ENCODE measurements around the gene P2RX7.

P2RX7 gene

GRCh38 chr12:121115530-121115929, 17.1 kb upstream of the P2RX7 start:
- ChIA-PET POLR2A (no interaction called here), CTCF (interaction anchor here (1.7 to 7.4 kb wide), 5 partner anchors 11 to 110 kb away, joined by 4 to 64 read pairs (median 5); no protein-coding TSS in a partner anchor)
- no peaks in the 10 kb centered on the region for H3K36me3 ChIP-seq (ENCODE audit: control insufficient read depth in 4 of 4, insufficient read depth in 4 of 4, low read length in 3 of 4)
- H3K27me3 ChIP-seq (replicated peaks in 2 of 5; ENCODE audit: control insufficient read depth in 4 of 5, insufficient read depth in 5 of 5, low read length in 4 of 5), result no peaks in the 10 kb centered on the region
- H3K4me3 ChIP-seq (ENCODE audit: control insufficient read depth in 1 of 7, extremely low read depth in 1 of 7, insufficient read depth in 4 of 7, low read depth in 2 of 7, low read length in 6 of 7), result no peak overlapping the region
- no peaks in the 10 kb centered on the region for H3K9me3 ChIP-seq (ENCODE audit: control extremely low read depth in 1 of 5, control insufficient read depth in 4 of 5, insufficient read depth in 2 of 5, low read depth in 1 of 5, low read length in 4 of 5)
- no peak for DNase-seq
- peaks cover 0 to 17% (median 14%) of the 10 kb centered on the region in 4 experiments for H3K4me1 ChIP-seq (ENCODE audit: control extremely low read depth in 1 of 4, control insufficient read depth in 4 of 4, insufficient read depth in 4 of 4, low read length in 3 of 4)
- no peak overlapping the region for H3K27ac ChIP-seq (ENCODE audit: insufficient read depth in 1 of 2, low read depth in 1 of 2, low read length in 2 of 2, poor library complexity in 1 of 2, severe bottlenecking in 2 of 2)
- WGBS (ENCODE audit: insufficient coverage), result 100% methylated on average over 2 of the region's 4 CpGs

GRCh38 chr12:121116318-121117225, 16.1 kb upstream of the P2RX7 start:
- no peaks in the 10 kb centered on the region for H3K27me3 ChIP-seq (replicated peaks in 2 of 5; ENCODE audit: control insufficient read depth in 4 of 5, insufficient read depth in 5 of 5, low read length in 4 of 5)
- no peak overlapping the region for H3K4me3 ChIP-seq (ENCODE audit: control insufficient read depth in 1 of 7, extremely low read depth in 1 of 7, insufficient read depth in 4 of 7, low read depth in 2 of 7, low read length in 6 of 7)
- H3K36me3 ChIP-seq (ENCODE audit: control insufficient read depth in 4 of 4, insufficient read depth in 4 of 4, low read length in 3 of 4), result no peaks in the 10 kb centered on the region
- 94% methylated on average over 4 of the region's 4 CpGs for WGBS (ENCODE audit: insufficient coverage)
- H3K4me1 ChIP-seq (ENCODE audit: control extremely low read depth in 1 of 4, control insufficient read depth in 4 of 4, insufficient read depth in 4 of 4, low read length in 3 of 4), result peaks cover 0 to 18% (median 15%) of the 10 kb centered on the region in 4 experiments
- no peak for DNase-seq
- ChIA-PET CTCF (interaction anchor here (0.8 to 2.7 kb wide), 5 partner anchors 9 to 111 kb away, joined by 3 to 9 read pairs (median 4); no protein-coding TSS in a partner anchor), POLR2A (no interaction called here)
- H3K27ac ChIP-seq (ENCODE audit: insufficient read depth in 1 of 2, low read depth in 1 of 2, low read length in 2 of 2, poor library complexity in 1 of 2, severe bottlenecking in 2 of 2), result no peak overlapping the region
- H3K9me3 ChIP-seq (ENCODE audit: control extremely low read depth in 1 of 5, control insufficient read depth in 4 of 5, insufficient read depth in 2 of 5, low read depth in 1 of 5, low read length in 4 of 5), result no peaks in the 10 kb centered on the region

GRCh38 chr12:121117226-121117777, 15.4 kb upstream of the P2RX7 start:
- Histone ChIP-seq H3K36me3 (ENCODE audit: control insufficient read depth in 4 of 4, insufficient read depth in 4 of 4, low read length in 3 of 4) (no peaks in the 10 kb centered on the region), H3K27ac (ENCODE audit: insufficient read depth in 1 of 2, low read depth in 1 of 2, low read length in 2 of 2, poor library complexity in 1 of 2, severe bottlenecking in 2 of 2) (no peak overlapping the region), H3K9me3 (ENCODE audit: control extremely low read depth in 1 of 5, control insufficient read depth in 4 of 5, insufficient read depth in 2 of 5, low read depth in 1 of 5, low read length in 4 of 5) (no peaks in the 10 kb centered on the region), H3K4me1 (ENCODE audit: control extremely low read depth in 1 of 4, control insufficient read depth in 4 of 4, insufficient read depth in 4 of 4, low read length in 3 of 4) (peaks cover 0 to 18% (median 15%) of the 10 kb centered on the region in 4 experiments), H3K4me3 (ENCODE audit: control insufficient read depth in 1 of 7, extremely low read depth in 1 of 7, insufficient read depth in 4 of 7, low read depth in 2 of 7, low read length in 6 of 7) (no peak overlapping the region), H3K27me3 (replicated peaks in 2 of 5; ENCODE audit: control insufficient read depth in 4 of 5, insufficient read depth in 5 of 5, low read length in 4 of 5) (no peaks in the 10 kb centered on the region)
- WGBS (ENCODE audit: insufficient coverage), result 96% methylated on average over 4 of the region's 4 CpGs
- ChIA-PET POLR2A (no interaction called here), CTCF (interaction anchor here (1.0 to 2.7 kb wide), 4 partner anchors 8 to 88 kb away, joined by 3 to 9 read pairs (median 5); no protein-coding TSS in a partner anchor)
- DNase-seq, result no peak

- DNase-seq, result peak in 2 of 3 donors; percentile 47 to 62
- H3K36me3 ChIP-seq (ENCODE audit: control insufficient read depth in 4 of 4, insufficient read depth in 4 of 4, low read length in 3 of 4), result no peaks in the 10 kb centered on the region
- peaks cover 0 to 6% (median 3%) of the 10 kb centered on the region in 4 experiments for H3K4me1 ChIP-seq (ENCODE audit: control extremely low read depth in 1 of 4, control insufficient read depth in 4 of 4, insufficient read depth in 4 of 4, low read length in 3 of 4)
- CTCF ChIA-PET, result interaction anchor here (0.6 to 1.0 kb wide), 3 partner anchors 9 to 59 kb away, joined by 3 to 4 read pairs (median 3); no protein-coding TSS in a partner anchor
- POLR2A ChIA-PET, result no interaction called here
- no peaks in the 10 kb centered on the region for H3K27me3 ChIP-seq (replicated peaks in 2 of 5; ENCODE audit: control insufficient read depth in 4 of 5, insufficient read depth in 5 of 5, low read length in 4 of 5)
- H3K4me3 ChIP-seq (ENCODE audit: control insufficient read depth in 1 of 7, extremely low read depth in 1 of 7, insufficient read depth in 4 of 7, low read depth in 2 of 7, low read length in 6 of 7), result no peak overlapping the region
- no peak overlapping the region for H3K27ac ChIP-seq (ENCODE audit: insufficient read depth in 1 of 2, low read depth in 1 of 2, low read length in 2 of 2, poor library complexity in 1 of 2, severe bottlenecking in 2 of 2)
- H3K9me3 ChIP-seq (ENCODE audit: control extremely low read depth in 1 of 5, control insufficient read depth in 4 of 5, insufficient read depth in 2 of 5, low read depth in 1 of 5, low read length in 4 of 5), result no peaks in the 10 kb centered on the region
- 83% methylated on average over 2 of the region's 6 CpGs for WGBS (ENCODE audit: insufficient coverage)
Observed at GRCh38 chr12:121120323-121120722, 12.4 kb upstream of the P2RX7 start.

GRCh38 chr12:121120989-121121755, 11.5 kb upstream of the P2RX7 start:
- Histone ChIP-seq H3K4me3 (ENCODE audit: control insufficient read depth in 1 of 7, extremely low read depth in 1 of 7, insufficient read depth in 4 of 7, low read depth in 2 of 7, low read length in 6 of 7) (no peak overlapping the region), H3K9me3 (ENCODE audit: control extremely low read depth in 1 of 5, control insufficient read depth in 4 of 5, insufficient read depth in 2 of 5, low read depth in 1 of 5, low read length in 4 of 5) (no peaks in the 10 kb centered on the region), H3K4me1 (ENCODE audit: control extremely low read depth in 1 of 4, control insufficient read depth in 4 of 4, insufficient read depth in 4 of 4, low read length in 3 of 4) (peaks cover 0 to 13% (median 6%) of the 10 kb centered on the region in 4 experiments), H3K36me3 (ENCODE audit: control insufficient read depth in 4 of 4, insufficient read depth in 4 of 4, low read length in 3 of 4) (no peaks in the 10 kb centered on the region), H3K27ac (ENCODE audit: insufficient read depth in 1 of 2, low read depth in 1 of 2, low read length in 2 of 2, poor library complexity in 1 of 2, severe bottlenecking in 2 of 2) (no peak overlapping the region), H3K27me3 (replicated peaks in 2 of 5; ENCODE audit: control insufficient read depth in 4 of 5, insufficient read depth in 5 of 5, low read length in 4 of 5) (no peaks in the 10 kb centered on the region)
- ChIA-PET POLR2A (no interaction called here), CTCF (interaction anchor here (0.6 kb wide), 1 partner anchor 58 kb away, joined by 4 read pairs; no protein-coding TSS in a partner anchor)
- DNase-seq, result no peak
- 89% methylated on average over 7 of the region's 8 CpGs for WGBS (ENCODE audit: insufficient coverage)

GRCh38 chr12:121121805-121122204, 10.9 kb upstream of the P2RX7 start:
- POLR2A ChIA-PET, result no interaction called here
- CTCF ChIA-PET, result no interaction called here
- Histone ChIP-seq H3K9me3 (ENCODE audit: control extremely low read depth in 1 of 5, control insufficient read depth in 4 of 5, insufficient read depth in 2 of 5, low read depth in 1 of 5, low read length in 4 of 5) (no peaks in the 10 kb centered on the region), H3K4me1 (ENCODE audit: control extremely low read depth in 1 of 4, control insufficient read depth in 4 of 4, insufficient read depth in 4 of 4, low read length in 3 of 4) (peaks cover 5 to 19% (median 12%) of the 10 kb centered on the region in 4 experiments), H3K36me3 (ENCODE audit: control insufficient read depth in 4 of 4, insufficient read depth in 4 of 4, low read length in 3 of 4) (no peaks in the 10 kb centered on the region), H3K27me3 (replicated peaks in 2 of 5; ENCODE audit: control insufficient read depth in 4 of 5, insufficient read depth in 5 of 5, low read length in 4 of 5) (no peaks in the 10 kb centered on the region), H3K4me3 (ENCODE audit: control insufficient read depth in 1 of 7, extremely low read depth in 1 of 7, insufficient read depth in 4 of 7, low read depth in 2 of 7, low read length in 6 of 7) (no peak overlapping the region), H3K27ac (ENCODE audit: insufficient read depth in 1 of 2, low read depth in 1 of 2, low read length in 2 of 2, poor library complexity in 1 of 2, severe bottlenecking in 2 of 2) (no peak overlapping the region)
- WGBS (ENCODE audit: insufficient coverage), result 94% methylated on average over 4 of the region's 4 CpGs
- no peak for DNase-seq
